Activated naive CD4-positive, alpha-beta T cell treated with anti-CD3 and anti-CD28 coated beads, Interleukin-2, amount 50 U/mL, for 72 hours (primary cell): Measurements from ENCODE around the gene WSB2. TPM values are rescaled to one million over a fixed set of nuclear protein-coding genes. Genes with fewer than 3 reads are reported as not detected.

Source experiments
- ATAC-seq, 2 donors: fragments of 150-1000 bp; cut with Tn5 transposase; 2 replicates each; pipeline ENCODE4 v1.10.0; 2021; ENCODE audit warnings: mild to moderate bottlenecking in 2 of 2, moderate library complexity in 2 of 2
- DNase-seq, 2 donors: peaks; one replicate each; pipeline ENCODE4 v3.0.0; 2021 to 2022; ENCODE audit warnings: low spot score in 2 of 2
- H3K27ac Mint-ChIP-seq, 2 donors: one replicate each; pipeline ENCODE4 v1.8.0; 2022; ENCODE audit warnings: mild to moderate bottlenecking in 2 of 2, mixed read lengths in 2 of 2
- H3K36me3 Mint-ChIP-seq, 2 donors: one replicate each; pipeline ENCODE4 v1.8.0; 2022; ENCODE audit warnings: mixed read lengths in 2 of 2
- H3K9me3 Mint-ChIP-seq, 2 donors: one replicate each; pipeline ENCODE4 v1.8.0; 2022; ENCODE audit warnings: mixed read lengths in 2 of 2
- total RNA-seq, 2 donors: library from RNA; stranded (reverse); gene quantifications; one replicate each; pipeline ENCODE4 v1.2.3, GENCODE V29; 2022

The WSB2 gene
- total RNA-seq, 2 donors from 2014 or later, result 39.7 to 61.6 TPM

- no peak for DNase-seq
- no peaks in the 10 kb centered on the region for H3K9me3 Mint-ChIP-seq
- ATAC-seq, result no peak
- no peak overlapping the region for H3K27ac Mint-ChIP-seq
- H3K36me3 Mint-ChIP-seq, result no peaks in the 10 kb centered on the region
These were observed 7.5 kb upstream of the WSB2 start for GRCh38 chr12:118068445-118068844.

- DNase-seq (no peak), ATAC-seq (no peak)
- Mint-ChIP-seq H3K36me3 (peaks cover 15 to 17% of the 10 kb centered on the region in 2 donors), H3K27ac (peak overlapping the region in 1 of 2 donors; percentile 10), H3K9me3 (no peaks in the 10 kb centered on the region)
These were observed 4.4 kb upstream of the WSB2 start for GRCh38 chr12:118065380-118065779.

- ATAC-seq (peak in 1 of 2 donors; percentile 55), DNase-seq (no peak)
- Mint-ChIP-seq H3K36me3 (peaks cover 15 to 21% of the 10 kb centered on the region in 2 donors), H3K27ac (peak overlapping the region in 1 of 2 donors; percentile 51), H3K9me3 (no peaks in the 10 kb centered on the region)
These were observed 3.6 kb upstream of the WSB2 start for GRCh38 chr12:118064608-118065007.

GRCh38 chr12:118063576-118064391 is 2.8 kb upstream of the WSB2 start:
- DNase-seq, result no peak
- no peaks in the 10 kb centered on the region for H3K9me3 Mint-ChIP-seq
- ATAC-seq, result no peak
- H3K27ac Mint-ChIP-seq, result no peak overlapping the region
- peaks cover 15 to 25% of the 10 kb centered on the region in 2 donors for H3K36me3 Mint-ChIP-seq

GRCh38 chr12:118061873-118062843 is 1.2 kb upstream of the WSB2 start:
- peak; percentile 12 to 30 for ATAC-seq
- no peak for DNase-seq
- Mint-ChIP-seq H3K9me3 (no peaks in the 10 kb centered on the region), H3K27ac (peak overlapping the region; percentile 95 to 99), H3K36me3 (peaks cover 15 to 31% of the 10 kb centered on the region in 2 donors)

- no peak for DNase-seq
- ATAC-seq, result peak; percentile 23 to 66
- H3K36me3 Mint-ChIP-seq, result peaks cover 15 to 31% of the 10 kb centered on the region in 2 donors
- H3K9me3 Mint-ChIP-seq, result no peaks in the 10 kb centered on the region
- peak overlapping the region; percentile 93 to 95 for H3K27ac Mint-ChIP-seq
These were observed 523 bp downstream of the WSB2 start for GRCh38 chr12:118060301-118061010.

GRCh38 chr12:118059341-118060191 is 1.4 kb downstream of the WSB2 start:
- no peak for ATAC-seq
- H3K27ac Mint-ChIP-seq, result peak overlapping the region; percentile 93 to 95
- H3K9me3 Mint-ChIP-seq, result no peaks in the 10 kb centered on the region
- peaks cover 15 to 31% of the 10 kb centered on the region in 2 donors for H3K36me3 Mint-ChIP-seq
- DNase-seq, result no peak

GRCh38 chr12:118058881-118059280 is 2.1 kb downstream of the WSB2 start:
- peak overlapping the region in 1 of 2 donors; percentile 95 for H3K27ac Mint-ChIP-seq
- no peaks in the 10 kb centered on the region for H3K9me3 Mint-ChIP-seq
- no peak for DNase-seq
- ATAC-seq, result no peak
- H3K36me3 Mint-ChIP-seq, result peaks cover 15 to 31% of the 10 kb centered on the region in 2 donors

GRCh38 chr12:118058227-118058626 is 2.8 kb downstream of the WSB2 start:
- H3K36me3 Mint-ChIP-seq, result peaks cover 15 to 31% of the 10 kb centered on the region in 2 donors
- no peak for ATAC-seq
- no peak overlapping the region for H3K27ac Mint-ChIP-seq
- H3K9me3 Mint-ChIP-seq, result no peaks in the 10 kb centered on the region
- DNase-seq, result no peak

GRCh38 chr12:118055865-118056773 is 4.9 kb downstream of the WSB2 start:
- H3K9me3 Mint-ChIP-seq, result no peaks in the 10 kb centered on the region
- peak overlapping the region in 1 of 2 donors; percentile 6 for H3K27ac Mint-ChIP-seq
- DNase-seq (no peak), ATAC-seq (no peak)
- peaks cover 9 to 27% of the 10 kb centered on the region in 2 donors for H3K36me3 Mint-ChIP-seq

- no peaks in the 10 kb centered on the region for H3K9me3 Mint-ChIP-seq
- ATAC-seq (peak; percentile 59 to 71), DNase-seq (peak in 1 of 2 donors; percentile 75)
- H3K27ac Mint-ChIP-seq, result no peak overlapping the region
- peaks cover 14 to 34% of the 10 kb centered on the region in 2 donors for H3K36me3 Mint-ChIP-seq
These were observed 5.8 kb downstream of the WSB2 start for GRCh38 chr12:118055144-118055557.

GRCh38 chr12:118053071-118053985 is 7.7 kb downstream of the WSB2 start:
- H3K9me3 Mint-ChIP-seq, result no peaks in the 10 kb centered on the region
- H3K36me3 Mint-ChIP-seq, result peaks cover 14 to 39% of the 10 kb centered on the region in 2 donors
- DNase-seq (no peak), ATAC-seq (no peak)
- peak overlapping the region; percentile 75 to 81 for H3K27ac Mint-ChIP-seq

- H3K9me3 Mint-ChIP-seq, result no peaks in the 10 kb centered on the region
- no peak for DNase-seq
- H3K27ac Mint-ChIP-seq, result peak overlapping the region; percentile 81 to 88
- ATAC-seq, result peak; percentile 77 to 87
- peaks cover 14 to 37% of the 10 kb centered on the region in 2 donors for H3K36me3 Mint-ChIP-seq
These were observed 8.5 kb downstream of the WSB2 start for GRCh38 chr12:118052324-118053070.
